Measurements from ENCODE around the gene LRP5. TPM values are rescaled to one million over a fixed set of nuclear protein-coding genes. Genes with fewer than 3 reads are reported as not detected.

Gene LRP5
- total RNA-seq, 2 experiments from 2014 or later = 2.0 to 2.9 TPM

GRCh38 chr11:68424101-68424632 lies 111.8 kb downstream of the LRP5 start:
- H3K36me3 ChIP-seq (ENCODE audit: insufficient read depth, low read length) = no peaks in the 10 kb centered on the region
- no peaks in the 10 kb centered on the region for H3K27me3 ChIP-seq (ENCODE audit: control insufficient read depth in 1 of 2, insufficient read depth in 2 of 2, low read length in 2 of 2)
- H3K4me3 ChIP-seq (ENCODE audit: low read length) = no peak overlapping the region
- H3K36me3 Mint-ChIP-seq (ENCODE audit: low read depth) = no peaks in the 10 kb centered on the region
- H3K9me3 ChIP-seq (ENCODE audit: control insufficient read depth in 1 of 2, insufficient read depth in 1 of 2, low read length in 2 of 2) = peaks cover 2 to 9% of the 10 kb centered on the region in 2 experiments
- no peak for ATAC-seq (ENCODE audit: poor library complexity)
- ChIA-PET CTCF (no interaction called here), POLR2A (no interaction called here)
- H3K27ac Mint-ChIP-seq = no peak overlapping the region
- H3K27ac ChIP-seq (ENCODE audit: low read depth in 1 of 2, low read length in 2 of 2) = no peak overlapping the region
- H3K27me3 Mint-ChIP-seq = no peaks in the 10 kb centered on the region
- DNase-seq = no peak
- intact Hi-C loops (cut with DNase I, micrococcal nuclease) = no loop called here
- H3K4me1 Mint-ChIP-seq (ENCODE audit: low read depth) = no peaks in the 10 kb centered on the region
- TF ChIP-seq CTCF (IDR thresholded peaks at IDR 0.05) = no peak
- no peak overlapping the region for H3K4me3 Mint-ChIP-seq
- H3K9me3 Mint-ChIP-seq = no peaks in the 10 kb centered on the region
- no peaks in the 10 kb centered on the region for H3K4me1 ChIP-seq (ENCODE audit: insufficient read depth, low read length)

- H3K4me1 Mint-ChIP-seq (ENCODE audit: low read depth) = no peaks in the 10 kb centered on the region
- Histone ChIP-seq H3K27ac (ENCODE audit: low read depth in 1 of 2, low read length in 2 of 2) (no peak overlapping the region), H3K4me1 (ENCODE audit: insufficient read depth, low read length) (no peaks in the 10 kb centered on the region), H3K27me3 (ENCODE audit: control insufficient read depth in 1 of 2, insufficient read depth in 2 of 2, low read length in 2 of 2) (no peaks in the 10 kb centered on the region), H3K36me3 (ENCODE audit: insufficient read depth, low read length) (no peaks in the 10 kb centered on the region), H3K4me3 (ENCODE audit: low read length) (no peak overlapping the region), H3K9me3 (ENCODE audit: control insufficient read depth in 1 of 2, insufficient read depth in 1 of 2, low read length in 2 of 2) (peaks cover 12 to 19% of the 10 kb centered on the region in 2 experiments)
- intact Hi-C loops (cut with DNase I, micrococcal nuclease) = no loop called here
- H3K36me3 Mint-ChIP-seq (ENCODE audit: low read depth) = peaks cover 8% of the 10 kb centered on the region
- H3K27ac Mint-ChIP-seq = no peak overlapping the region
- no peak for ATAC-seq (ENCODE audit: poor library complexity)
- no peaks in the 10 kb centered on the region for H3K27me3 Mint-ChIP-seq
- no peak overlapping the region for H3K4me3 Mint-ChIP-seq
- POLR2A ChIA-PET = no interaction called here
- H3K9me3 Mint-ChIP-seq = peaks cover 3% of the 10 kb centered on the region
- CTCF ChIA-PET = no interaction called here
- no peak for DNase-seq
- TF ChIP-seq CTCF (IDR thresholded peaks at IDR 0.05) = no peak
Observed at GRCh38 chr11:68424981-68425865, 112.8 kb downstream of the LRP5 start.

GRCh38 chr11:68425866-68426380 lies 113.5 kb downstream of the LRP5 start:
- Histone ChIP-seq H3K4me1 (ENCODE audit: insufficient read depth, low read length) (no peaks in the 10 kb centered on the region), H3K9me3 (ENCODE audit: control insufficient read depth in 1 of 2, insufficient read depth in 1 of 2, low read length in 2 of 2) (peaks cover 12 to 21% of the 10 kb centered on the region in 2 experiments), H3K4me3 (ENCODE audit: low read length) (no peak overlapping the region), H3K27me3 (ENCODE audit: control insufficient read depth in 1 of 2, insufficient read depth in 2 of 2, low read length in 2 of 2) (no peaks in the 10 kb centered on the region), H3K27ac (ENCODE audit: low read depth in 1 of 2, low read length in 2 of 2) (no peak overlapping the region), H3K36me3 (ENCODE audit: insufficient read depth, low read length) (no peaks in the 10 kb centered on the region)
- Mint-ChIP-seq H3K36me3 (ENCODE audit: low read depth) (peaks cover 14% of the 10 kb centered on the region), H3K4me3 (no peak overlapping the region), H3K27ac (no peak overlapping the region), H3K9me3 (peaks cover 3% of the 10 kb centered on the region), H3K4me1 (ENCODE audit: low read depth) (no peaks in the 10 kb centered on the region), H3K27me3 (no peaks in the 10 kb centered on the region)
- ChIA-PET POLR2A (no interaction called here), CTCF (no interaction called here)
- DNase-seq = no peak
- no peak for ATAC-seq (ENCODE audit: poor library complexity)
- intact Hi-C loops (cut with DNase I, micrococcal nuclease) = no loop called here
- TF ChIP-seq CTCF (IDR thresholded peaks at IDR 0.05) = no peak
